ENCODE results near the gene IL5.

IL5 gene

DNA sequence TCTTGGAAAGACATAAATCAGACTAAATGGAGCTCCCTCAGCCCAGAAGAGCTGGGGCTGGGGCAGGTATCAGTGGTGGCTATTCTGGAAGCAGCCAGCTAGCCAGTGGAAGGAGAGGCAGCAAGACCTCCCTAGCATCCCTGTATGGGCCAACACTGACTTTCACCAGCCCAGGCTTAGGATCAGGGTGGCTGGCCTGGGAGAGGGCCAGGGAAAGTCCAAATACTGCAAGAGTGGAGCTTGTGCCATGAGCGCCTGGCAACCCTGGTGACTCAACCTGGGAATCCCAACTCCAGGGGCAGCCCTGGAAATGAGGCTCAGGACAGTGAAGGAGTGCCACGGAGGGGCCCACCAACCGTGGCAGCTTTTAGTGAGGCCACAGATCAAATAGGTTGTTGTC is 45.2 kb downstream of the IL5 start:
- DNase-seq (ENCODE audit: low read depth), result no peak

DNA sequence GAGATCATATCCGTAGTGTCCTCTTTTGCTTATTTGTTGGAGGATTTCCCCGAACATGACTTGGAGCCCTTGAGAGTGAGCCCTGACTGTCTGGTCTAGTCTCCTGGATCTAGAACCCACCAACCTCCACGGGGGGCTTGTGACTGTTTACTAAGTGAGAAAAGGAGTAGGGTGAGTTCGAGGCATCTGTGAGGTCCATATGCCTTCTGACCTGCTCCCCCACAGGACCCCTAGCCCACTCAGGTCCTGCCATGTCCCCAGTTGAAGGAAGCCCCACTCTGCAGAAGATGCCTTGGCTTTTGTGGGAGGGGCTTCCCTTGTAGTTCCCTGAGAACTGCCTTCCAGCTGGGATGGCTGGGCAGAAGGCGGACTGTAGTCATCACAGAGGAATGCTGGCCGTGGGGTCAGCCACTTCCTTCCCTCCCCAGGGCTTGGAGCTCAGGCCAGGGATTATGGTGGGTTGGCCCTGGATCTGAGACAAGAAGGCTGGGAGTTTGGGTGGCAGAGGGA is 45.8 kb downstream of the IL5 start:
- DNase-seq (ENCODE audit: low read depth), result no peak

DNA sequence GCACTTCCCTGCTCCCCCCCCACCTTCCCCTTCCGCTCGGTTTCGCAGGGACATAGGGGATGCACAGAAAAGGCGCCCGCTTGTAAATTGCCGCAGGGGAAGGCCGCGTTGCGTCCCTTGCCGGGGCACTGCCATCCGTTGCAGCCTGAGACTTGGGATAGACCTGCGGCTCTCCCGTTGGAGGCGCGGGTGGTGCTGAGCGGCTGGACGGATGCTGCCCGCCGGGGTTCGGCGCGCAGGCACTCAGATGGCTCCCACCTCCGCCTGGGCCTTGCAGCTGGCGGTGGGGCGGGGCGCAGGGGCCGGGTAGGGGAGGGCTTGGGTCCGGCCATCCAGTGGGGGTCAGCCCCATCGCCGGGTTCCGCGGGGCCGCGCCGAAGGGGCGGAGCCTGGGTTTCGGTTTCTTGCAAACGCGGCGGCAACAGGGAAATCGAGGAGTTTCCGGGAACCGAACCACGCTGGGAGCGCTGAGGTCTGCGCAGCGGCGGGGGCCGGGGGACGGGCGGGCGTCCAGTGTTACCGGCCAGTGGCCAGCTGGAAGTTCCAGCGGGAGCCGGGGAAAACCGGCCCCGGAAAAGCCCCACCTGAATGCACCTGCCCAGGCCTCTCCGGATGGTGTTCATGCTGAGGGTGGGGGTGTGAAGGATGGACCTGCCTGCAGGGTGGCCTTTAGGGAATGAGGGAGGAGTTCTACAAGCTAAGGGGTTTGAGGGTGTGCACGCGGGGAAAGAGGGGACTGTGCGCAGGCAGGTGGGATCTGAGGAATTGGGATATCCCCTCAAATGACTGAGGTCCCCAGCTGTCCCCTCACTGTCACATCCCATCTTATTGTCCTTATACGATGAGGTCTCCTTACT is 46.5 kb downstream of the IL5 start:
- DNase-seq (ENCODE audit: low read depth), result no peak

DNA sequence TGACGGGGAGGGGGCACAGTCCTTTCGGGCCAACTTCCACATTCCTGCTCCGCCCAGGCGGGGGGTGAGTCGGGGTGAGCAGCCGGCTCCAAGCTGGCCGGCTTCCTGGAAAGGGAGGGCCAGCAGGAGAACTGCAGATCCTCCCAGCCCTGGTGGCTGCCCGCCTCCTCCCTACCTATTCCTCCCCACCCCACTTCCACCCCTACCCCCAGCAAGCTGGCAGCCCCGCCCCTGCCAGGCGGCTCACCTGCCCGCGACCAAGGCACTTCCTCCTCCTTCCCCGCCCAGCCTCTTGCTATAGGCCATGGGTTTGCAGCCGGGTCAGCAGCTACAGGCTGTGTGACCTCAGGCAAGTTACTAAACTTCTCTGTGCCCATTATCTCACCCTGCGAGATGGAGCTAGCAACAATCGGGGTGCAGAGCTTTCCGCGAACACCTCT is 47.1 kb downstream of the IL5 start:
- DNase-seq (ENCODE audit: low read depth), result peak; percentile 75

DNA sequence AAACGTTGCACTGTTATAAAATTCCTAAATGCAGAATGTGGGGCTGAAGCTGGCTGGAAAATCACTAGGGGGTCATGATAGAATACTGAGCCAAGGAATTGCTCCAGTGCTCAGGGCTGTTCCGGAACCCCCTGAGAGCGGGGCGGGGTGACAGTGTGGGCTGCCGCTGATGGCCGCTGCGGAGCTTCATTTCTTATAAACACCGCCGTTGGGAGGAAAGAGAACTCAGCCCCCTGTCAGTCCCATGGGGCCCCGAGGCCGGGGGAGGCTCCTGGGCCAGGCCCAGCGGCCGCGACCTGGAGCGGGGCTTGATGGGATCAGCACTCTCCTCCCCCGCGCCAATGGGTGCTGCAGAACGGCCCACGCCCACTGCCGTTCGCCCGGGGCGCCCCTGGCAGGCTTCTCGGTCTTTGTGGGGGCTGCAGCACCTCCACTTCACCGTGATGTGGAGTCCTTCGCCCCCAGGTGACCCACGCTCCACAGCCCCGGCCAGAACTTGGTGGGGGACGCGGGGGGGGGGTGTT is 47.6 kb downstream of the IL5 start:
- peak; percentile 65 for DNase-seq (ENCODE audit: low read depth)

DNA sequence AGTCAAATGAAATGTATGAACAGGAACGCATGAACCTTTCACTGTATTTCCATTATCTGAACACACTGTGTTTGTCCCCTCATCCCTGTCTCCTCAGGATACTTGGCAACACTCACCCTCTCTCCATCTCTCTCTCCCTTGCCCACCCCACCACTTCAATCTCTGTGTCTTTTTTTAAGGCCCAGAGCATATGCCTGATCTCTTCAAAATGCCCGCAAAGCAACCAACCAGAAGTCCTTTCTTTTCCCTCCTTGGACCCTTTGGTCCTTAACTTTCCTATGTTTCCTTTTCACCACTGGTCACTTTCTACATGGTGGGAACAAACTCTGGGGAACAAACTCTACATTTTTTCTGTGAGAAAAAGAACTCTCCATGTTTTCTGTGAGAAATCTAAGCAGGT is 49.5 kb downstream of the IL5 start:
- no peak for DNase-seq (ENCODE audit: low read depth)

DNA sequence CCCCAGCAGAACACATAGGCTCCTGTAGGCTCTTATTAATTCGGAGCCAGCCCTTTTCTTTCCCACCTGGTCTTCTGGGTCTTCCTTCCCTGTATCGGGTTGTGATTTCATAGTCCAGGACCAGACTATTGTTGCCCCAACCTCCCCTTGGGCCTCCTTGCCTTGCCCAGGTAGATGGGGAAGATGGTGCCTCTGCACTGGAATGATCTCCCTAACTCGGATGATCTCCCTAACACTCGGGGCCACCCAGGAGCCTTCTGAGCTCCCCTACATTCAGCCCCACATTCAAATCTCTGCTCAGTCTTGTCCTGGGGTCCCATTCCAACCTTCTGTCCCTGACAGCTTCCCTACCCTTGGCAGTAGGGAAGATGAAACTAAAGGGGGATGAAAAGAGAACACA is 50.1 kb downstream of the IL5 start:
- DNase-seq (ENCODE audit: low read depth), result no peak

DNA sequence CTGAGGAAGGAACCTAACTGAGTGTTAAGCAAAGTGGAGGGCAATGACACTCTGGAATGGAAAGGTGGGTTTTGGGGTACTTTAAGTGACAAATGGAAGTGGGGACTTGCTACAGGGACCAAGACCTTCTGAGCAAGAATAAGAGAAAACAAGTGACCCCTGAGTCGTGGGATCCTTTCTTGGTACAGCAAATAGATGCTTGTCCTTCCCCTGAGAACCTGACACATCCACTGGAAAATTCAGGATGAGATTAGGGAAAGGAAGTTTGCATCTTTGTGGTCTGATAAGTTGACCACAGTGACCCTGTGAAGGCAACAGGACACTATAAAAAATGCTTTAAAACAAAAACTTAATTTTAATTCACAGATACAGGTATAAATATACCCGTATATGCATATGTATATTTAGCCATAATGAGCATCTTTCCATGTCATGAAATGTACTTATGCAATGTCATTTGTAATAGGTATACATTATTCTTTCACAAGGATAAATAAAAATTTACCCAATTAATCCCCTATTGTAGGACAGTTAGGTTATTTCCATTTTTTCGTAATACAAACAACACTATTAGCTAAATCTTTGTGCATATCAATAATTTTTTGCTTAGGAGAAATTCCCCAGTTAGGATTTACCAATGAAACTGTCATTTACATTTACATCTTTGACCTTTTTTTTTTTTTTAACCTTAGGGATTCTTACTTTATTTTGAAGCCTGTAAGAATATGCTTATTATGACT is 50.8 kb downstream of the IL5 start:
- DNase-seq (ENCODE audit: low read depth), result no peak

All from CMK (cell line).